ENCODE results near the gene SLC22A14.

Gene SLC22A14

GRCh38 chr3:38364721-38365400 lies 82.8 kb downstream of the SLC22A14 start:
- TF ChIP-seq CTCF (conservative IDR thresholded peaks at IDR 0.05) (no peak), ZFX (IDR thresholded peaks at IDR 0.05) (no peak)
- no peak overlapping the region for H3K27ac ChIP-seq

GRCh38 chr3:38365469-38366062 lies 83.5 kb downstream of the SLC22A14 start:
- TF ChIP-seq ZFX (IDR thresholded peaks at IDR 0.05) = no peak
- no peak for TF ChIP-seq CTCF (conservative IDR thresholded peaks at IDR 0.05)
- no peak overlapping the region for H3K27ac ChIP-seq

- H3K27ac ChIP-seq = no peak overlapping the region
- TF ChIP-seq CTCF (conservative IDR thresholded peaks at IDR 0.05) = no peak
- TF ChIP-seq ZFX (IDR thresholded peaks at IDR 0.05) = no peak
Observed at GRCh38 chr3:38366082-38366481, 84.0 kb downstream of the SLC22A14 start.

GRCh38 chr3:38367779-38368178 lies 85.7 kb downstream of the SLC22A14 start:
- no peak overlapping the region for H3K27ac ChIP-seq

More at GRCh38 chr3:38367779-38368178, 85.7 kb downstream of the SLC22A14 start:
- TF ChIP-seq ZFX (IDR thresholded peaks at IDR 0.05) = no peak
- no peak for TF ChIP-seq CTCF (conservative IDR thresholded peaks at IDR 0.05)

Data from C4-2B (cell line).